Activated gamma-delta T cell treated with anti-CD3 and anti-CD28 coated beads, Interleukin-2, amount 50 U/mL, for 16 hours (primary cell): Measurements from ENCODE around the gene TAOK3.

Source experiments
- DNase-seq: peaks from one replicate; pipeline ENCODE4 v3.0.0-alpha.2; 2020; ENCODE audit warnings: low read depth

The TAOK3 gene

GRCh38 chr12:118206107-118206412 is 166.6 kb downstream of the TAOK3 start:
- no peak for DNase-seq

- DNase-seq = no peak
Observed at GRCh38 chr12:118193958-118194357, 178.7 kb downstream of the TAOK3 start.

GRCh38 chr12:118193477-118193876 is 179.2 kb downstream of the TAOK3 start:
- DNase-seq = no peak

- no peak for DNase-seq
Observed at GRCh38 chr12:118190266-118190665, 182.4 kb downstream of the TAOK3 start.

GRCh38 chr12:118189741-118190191 is 182.9 kb downstream of the TAOK3 start:
- no peak for DNase-seq

DNA sequence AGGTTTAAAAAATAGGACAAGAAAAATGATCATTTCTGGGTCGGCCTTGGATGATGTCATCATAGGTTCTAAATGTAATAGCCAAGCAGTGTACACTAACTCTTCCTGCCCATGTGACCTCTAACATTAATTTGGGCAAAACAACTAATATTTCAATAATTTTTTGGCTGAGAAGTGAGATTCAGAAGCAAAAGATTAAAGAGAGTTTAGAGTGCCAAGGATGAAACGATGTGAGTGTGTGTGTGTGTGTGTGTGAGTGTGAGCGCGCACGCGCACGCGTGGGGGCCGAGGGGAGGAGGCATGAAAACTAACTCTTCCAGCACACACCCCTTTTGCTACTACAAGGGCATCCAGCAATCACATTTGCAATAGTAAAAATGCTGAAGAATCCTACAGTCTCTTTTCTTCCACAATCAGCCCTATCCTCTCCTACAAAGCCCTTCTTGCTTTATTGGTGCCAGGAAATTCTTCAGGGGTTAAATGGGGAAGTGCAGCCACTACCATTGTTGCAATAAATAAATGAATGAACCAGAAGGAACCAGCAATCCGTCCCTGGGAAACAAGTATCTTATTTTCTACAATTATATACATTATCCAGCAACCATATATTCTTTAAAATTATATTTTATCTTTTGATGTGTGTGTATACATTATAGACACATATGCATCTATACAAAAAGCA is 183.9 kb downstream of the TAOK3 start:
- DNase-seq = no peak

DNA sequence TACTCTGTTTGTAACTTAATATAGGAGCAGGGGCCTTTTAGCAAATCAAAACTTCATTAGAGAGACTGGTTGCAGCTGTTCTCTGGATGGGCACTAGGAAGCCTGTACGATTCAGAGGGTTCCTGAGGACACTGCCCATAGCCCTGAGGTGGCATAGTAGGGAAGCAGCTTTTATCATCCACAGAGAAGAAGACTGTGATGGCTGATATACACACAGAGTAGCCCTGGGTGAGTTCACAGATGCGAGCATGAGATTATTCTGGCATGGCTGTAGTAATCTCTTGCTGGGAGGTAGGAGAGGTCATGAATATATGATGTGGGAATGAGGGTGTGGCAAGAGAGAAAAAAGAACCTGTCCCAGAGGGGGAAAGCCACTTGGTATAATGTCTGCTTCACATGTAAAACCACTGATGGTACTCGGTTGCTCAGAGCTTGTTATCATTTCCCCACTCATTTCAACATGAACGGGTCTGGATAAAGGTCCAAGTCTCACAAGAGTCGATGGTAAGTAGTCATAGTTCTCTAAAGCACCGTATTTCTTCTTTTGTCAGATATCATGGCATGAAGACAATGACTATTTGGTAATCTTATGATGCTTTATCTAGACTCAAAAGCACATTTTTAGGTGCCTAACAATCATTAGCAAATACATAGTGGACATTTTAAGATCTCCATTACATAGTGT is 184.8 kb downstream of the TAOK3 start:
- no peak for DNase-seq

DNA sequence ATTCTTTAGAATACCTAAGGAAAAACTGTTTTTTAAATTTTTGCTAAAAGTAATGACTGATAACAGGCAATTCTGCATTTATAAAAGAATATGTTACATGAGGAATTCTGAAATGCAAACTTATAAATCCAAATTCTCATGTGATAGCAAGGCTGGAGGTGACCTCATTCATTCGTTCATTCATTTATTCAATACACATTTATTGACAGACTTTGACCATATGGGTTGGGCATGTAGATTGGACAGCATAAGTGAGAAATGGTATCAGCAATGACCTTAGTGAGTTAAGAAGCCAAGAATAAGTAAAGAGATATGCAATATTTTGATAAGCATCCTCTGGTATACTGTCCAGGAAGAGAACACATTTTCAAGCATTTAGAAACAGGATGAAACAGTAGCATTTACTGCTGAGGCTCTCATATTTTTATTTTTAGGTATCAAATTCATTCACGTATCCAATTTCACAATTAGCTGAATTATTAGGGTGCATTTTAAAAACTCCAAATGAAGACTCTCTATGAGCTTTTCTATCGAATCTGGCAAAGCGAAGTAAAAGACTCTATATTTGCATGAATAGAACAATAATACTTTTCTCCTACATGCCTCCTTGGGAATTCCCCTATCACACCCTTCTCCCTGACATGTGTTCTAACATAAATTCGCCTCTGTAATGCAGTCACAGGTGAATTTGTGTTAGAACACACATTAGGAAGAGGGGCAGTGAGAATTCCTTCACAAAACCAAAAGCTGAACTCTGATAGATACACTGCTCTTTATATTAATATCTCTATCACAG is 186.9 kb downstream of the TAOK3 start:
- DNase-seq = no peak

GRCh38 chr12:118183711-118184110 is 189.0 kb downstream of the TAOK3 start:
- no peak for DNase-seq

- DNase-seq = no peak
Observed at GRCh38 chr12:118183155-118183554, 189.6 kb downstream of the TAOK3 start.

- DNase-seq = no peak
Observed at GRCh38 chr12:118175823-118176447, 196.8 kb downstream of the TAOK3 start.

DNA sequence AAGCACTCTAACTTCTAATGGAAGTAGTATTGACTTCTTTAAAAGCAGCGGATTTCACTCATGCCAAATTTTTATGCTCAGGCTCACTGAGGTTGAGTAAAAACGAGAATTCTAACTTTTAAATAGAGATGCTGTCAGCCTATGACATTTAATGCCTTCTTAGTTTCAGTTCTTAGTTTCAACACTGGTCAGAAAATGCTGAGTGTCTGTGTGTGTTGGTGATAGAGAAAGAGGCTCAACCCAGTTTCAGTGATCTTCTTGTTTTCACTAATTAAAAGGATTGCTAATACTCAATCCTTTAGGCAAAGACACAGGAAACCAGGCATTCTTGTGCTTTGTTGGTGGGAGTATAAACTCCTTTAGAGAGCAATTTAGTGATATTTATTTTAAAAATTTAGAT is 205.8 kb downstream of the TAOK3 start:
- DNase-seq = no peak

- no peak for DNase-seq
Observed at GRCh38 chr12:118164798-118165486, 207.8 kb downstream of the TAOK3 start.

DNA sequence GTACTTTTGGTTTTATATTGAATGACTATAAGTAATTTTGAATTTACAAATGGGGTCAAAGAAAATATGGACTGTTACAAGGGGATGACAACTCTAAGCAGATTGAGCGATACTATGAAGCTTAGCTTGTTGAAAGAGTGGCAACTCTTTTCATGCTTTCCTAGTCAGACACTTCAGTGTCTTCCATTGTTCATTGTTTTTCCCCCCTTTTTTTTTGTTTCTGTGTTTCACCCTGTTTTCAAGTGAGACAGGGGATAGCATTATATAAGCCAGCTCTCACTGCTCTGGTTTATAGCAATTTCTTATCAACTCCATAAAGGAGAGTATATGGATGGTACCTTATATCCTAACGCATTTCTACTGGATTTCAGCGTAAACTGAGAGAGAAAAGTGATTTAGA is 212.2 kb downstream of the TAOK3 start:
- DNase-seq = no peak

DNA sequence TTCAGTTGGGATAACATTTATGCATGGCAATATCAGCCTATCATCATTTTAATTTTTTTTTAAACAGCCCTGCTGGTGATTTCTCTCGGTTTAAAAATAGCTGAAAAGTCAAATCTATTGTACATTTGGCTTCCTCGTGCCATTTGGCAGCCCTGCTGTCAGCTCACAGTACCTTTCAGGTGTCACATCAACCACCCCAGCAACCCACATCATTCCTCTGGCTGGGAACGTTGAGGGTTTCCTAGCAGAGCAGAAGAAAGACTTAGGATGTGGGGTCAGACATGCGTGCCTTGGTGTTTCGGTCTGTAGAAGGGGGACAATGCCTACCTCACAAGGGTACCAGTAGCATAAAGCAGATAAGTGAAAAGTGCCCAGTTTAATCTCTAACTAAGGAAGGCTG is 221.0 kb downstream of the TAOK3 start:
- DNase-seq = no peak

DNA sequence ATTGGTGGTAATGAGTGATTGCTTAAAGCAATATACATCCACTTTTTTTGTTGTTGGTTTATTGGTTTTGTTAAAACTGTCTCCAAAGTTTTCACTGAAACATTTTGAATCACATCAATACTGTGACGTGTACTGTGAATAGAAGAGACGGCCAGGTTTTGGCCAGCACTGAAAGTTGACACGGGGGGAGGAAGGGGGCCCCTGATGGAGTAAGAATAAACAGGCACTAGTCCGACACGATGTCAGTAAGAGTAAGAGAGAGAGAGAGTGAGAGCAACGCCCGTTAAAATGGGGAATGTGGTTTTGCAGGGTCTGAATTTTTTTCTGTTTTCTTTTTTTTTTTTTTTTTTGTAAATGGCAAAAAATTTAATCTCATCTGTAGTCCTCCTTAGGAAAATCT is 222.1 kb downstream of the TAOK3 start:
- DNase-seq = no peak

DNA sequence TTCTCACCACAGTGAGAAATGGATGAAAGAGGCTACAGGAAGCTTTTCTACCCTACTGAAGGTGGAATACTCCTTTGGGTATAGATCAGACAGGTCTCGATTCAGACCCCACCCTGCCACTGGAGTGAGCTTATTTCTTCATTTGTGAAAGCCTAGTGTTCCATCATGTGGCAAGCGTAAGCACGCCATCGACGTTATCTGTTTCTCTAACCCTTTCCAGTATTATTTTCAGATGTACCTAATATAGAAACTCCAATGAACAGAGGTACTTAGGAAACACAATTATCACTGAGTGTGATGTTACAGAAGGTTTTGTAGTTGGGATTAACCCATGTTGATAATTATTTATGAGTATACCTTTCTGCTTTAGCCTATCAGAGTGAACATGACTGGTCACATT is 224.4 kb downstream of the TAOK3 start:
- no peak for DNase-seq

DNA sequence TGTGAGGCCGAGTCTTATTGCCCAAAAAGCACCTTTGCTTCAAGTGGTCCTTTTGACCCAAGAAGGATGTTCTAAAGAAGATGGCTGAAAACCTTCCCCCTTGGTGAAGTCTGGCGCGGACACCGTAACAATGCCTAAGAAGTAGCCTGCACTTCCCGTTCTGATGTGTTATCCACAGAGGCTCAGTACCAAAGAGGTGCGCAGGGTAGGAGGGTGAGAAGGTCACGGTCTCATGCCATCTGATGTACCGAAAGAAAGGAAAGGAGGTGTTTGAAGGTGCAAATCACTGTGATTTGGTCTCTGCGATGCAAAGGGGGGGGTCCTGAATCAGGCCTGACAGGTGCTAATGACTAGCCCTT is 226.9 kb downstream of the TAOK3 start:
- no peak for DNase-seq

- no peak for DNase-seq
Observed at GRCh38 chr12:118145113-118145797, 227.5 kb downstream of the TAOK3 start.

GRCh38 chr12:118144499-118144898 is 228.2 kb downstream of the TAOK3 start:
- DNase-seq = no peak

GRCh38 chr12:118140825-118141224 is 231.9 kb downstream of the TAOK3 start:
- no peak for DNase-seq
